Measurements from ENCODE around the gene SLCO2B1. TPM values are rescaled to one million over a fixed set of nuclear protein-coding genes. Genes with fewer than 3 reads are reported as not detected.
A peak's percentile ranks its signal among the peaks of the same experiment; 100 is the strongest.
"Not testable (repeated sequence)": the region's sequence is repeated elsewhere in the genome, so short reads cannot be mapped to it uniquely, and the experiment has no call there.

Gene SLCO2B1
- polyA plus RNA-seq (2013, experiment 1 of 2; ENCODE audit: insufficient read length), result not detected
- polyA plus RNA-seq (2013, experiment 2 of 2; ENCODE audit: insufficient read length), result 0.02 TPM

DNA sequence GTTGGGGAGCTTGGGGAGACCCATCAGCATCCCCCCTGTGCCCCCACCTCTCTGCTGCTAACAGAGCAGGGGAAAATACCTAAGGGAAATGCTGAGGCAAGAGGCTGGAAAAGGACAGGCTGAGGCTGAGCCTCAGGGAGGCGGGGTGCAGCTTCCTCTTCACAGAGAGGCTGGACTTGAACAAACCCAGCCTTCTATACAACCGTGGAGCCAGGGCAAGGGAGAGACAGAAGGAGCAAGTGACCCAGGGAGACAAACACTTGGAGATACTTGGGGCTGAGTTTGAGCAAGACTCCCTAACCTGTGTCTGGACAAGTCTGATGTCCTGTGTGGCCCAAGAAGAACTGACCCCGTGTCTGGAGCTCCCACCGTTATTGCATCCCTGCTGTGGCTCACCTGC is at the start of gene SLCO2B1:
SLCO2B1 (plus strand) TSS at position 229 of the 400 bp plus-strand sequence. CDS start 275 bp downstream, outside the sequence.
- no peak for DNase-seq

- no peak for DNase-seq
Observed at GRCh38 chr11:75101424-75102128, 49.3 kb upstream of the SLCO2B1 start.

DNA sequence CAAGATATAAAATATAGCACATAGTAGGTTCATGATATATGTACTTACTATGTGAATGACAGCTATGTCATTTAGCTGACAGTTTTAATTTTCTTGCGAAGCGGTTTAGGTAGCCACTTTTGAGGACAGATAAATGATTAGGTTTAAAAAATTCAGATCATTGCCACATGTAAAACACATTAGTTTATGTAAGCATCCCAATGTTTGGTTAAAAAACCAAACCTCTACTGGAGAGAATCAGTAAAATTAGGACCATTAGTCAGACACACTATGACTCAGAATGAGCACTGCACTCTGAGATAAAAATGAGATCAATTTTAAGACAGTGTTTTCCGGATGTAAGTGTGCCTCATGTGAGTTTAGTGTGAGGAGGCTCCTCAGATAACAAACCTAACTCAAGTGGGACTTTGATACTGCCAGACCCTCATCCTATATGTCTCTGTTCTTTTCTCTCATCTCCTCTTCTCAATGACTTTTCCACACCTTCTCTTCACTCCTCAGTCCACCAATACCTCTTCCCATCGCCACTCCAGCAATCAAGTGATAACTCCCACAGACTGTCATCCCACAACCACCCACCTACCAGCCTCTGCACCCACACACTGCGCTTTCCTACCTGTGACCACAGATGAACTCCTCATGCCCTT is 47.4 kb upstream of the SLCO2B1 start:
- DNase-seq, result peak; percentile 49

GRCh38 chr11:75105462-75105925 is 45.4 kb upstream of the SLCO2B1 start:
- DNase-seq, result no peak

- not testable (repeated sequence) for DNase-seq
Observed at GRCh38 chr11:75105967-75106681, 44.8 kb upstream of the SLCO2B1 start.

GRCh38 chr11:75107187-75107586 is 43.7 kb upstream of the SLCO2B1 start:
- peak; percentile 9 for DNase-seq

DNA sequence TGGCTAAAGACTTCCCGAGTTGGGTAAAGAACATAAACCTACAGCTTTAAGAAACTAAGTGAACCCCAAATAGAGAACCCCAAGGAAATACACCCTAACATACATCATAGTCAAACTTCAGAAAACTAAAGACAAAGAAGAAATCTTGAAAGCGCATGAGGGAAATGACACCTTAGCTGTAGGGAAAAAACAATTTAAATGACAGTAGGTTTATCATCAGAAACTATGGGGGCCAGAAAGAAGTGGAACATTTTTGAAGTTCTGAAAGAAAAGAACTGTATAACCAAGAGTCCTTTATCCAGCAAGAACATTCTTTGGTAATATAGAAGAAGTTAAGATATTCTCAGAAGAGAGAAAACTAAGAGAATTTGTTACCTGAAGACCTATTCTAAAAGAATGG is 38.7 kb upstream of the SLCO2B1 start:
- no peak for DNase-seq

DNA sequence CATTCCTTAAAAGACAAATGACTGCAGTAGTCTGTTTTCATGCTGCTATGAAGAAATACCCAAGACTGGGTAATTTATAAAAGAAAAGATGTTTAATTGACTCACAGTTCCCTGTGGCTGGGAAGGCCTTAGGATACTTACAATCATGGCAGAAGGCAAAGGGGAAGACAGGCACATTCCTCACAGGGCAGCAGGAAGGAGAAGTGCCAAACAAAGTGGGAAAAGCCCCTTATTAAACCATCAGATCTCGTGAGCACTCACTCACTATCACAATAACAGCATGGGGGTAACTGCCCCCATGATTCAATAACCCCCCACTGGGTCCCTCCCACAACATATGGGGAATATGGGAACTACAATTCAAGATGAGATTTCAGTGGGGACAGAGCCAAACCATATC is 37.9 kb upstream of the SLCO2B1 start:
- DNase-seq, result no peak

DNA sequence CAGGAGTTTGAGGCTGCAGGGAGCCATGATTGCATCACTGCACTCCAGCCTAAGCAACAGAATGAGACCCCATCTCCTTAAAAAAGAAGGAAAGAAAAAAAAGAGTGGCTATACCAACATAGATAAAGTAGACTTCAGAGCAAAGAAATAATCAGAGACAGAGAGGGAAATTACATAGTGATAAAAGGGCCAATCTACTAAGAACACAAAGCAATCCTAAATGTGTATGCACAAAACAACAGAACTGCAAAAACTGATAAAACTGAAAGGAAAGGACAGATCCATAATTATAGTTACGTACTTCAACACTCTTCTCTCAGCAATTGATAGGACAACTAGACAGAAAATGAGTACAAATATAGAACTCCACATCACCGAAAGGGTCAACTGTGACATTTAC is 36.4 kb upstream of the SLCO2B1 start:
- DNase-seq, result no peak

GRCh38 chr11:75118577-75118976 is 32.3 kb upstream of the SLCO2B1 start:
- DNase-seq, result no peak

- no peak for DNase-seq
Observed at GRCh38 chr11:75126564-75126963, 24.3 kb upstream of the SLCO2B1 start.

- no peak for DNase-seq
Observed at GRCh38 chr11:75132080-75132479, 18.8 kb upstream of the SLCO2B1 start.

DNA sequence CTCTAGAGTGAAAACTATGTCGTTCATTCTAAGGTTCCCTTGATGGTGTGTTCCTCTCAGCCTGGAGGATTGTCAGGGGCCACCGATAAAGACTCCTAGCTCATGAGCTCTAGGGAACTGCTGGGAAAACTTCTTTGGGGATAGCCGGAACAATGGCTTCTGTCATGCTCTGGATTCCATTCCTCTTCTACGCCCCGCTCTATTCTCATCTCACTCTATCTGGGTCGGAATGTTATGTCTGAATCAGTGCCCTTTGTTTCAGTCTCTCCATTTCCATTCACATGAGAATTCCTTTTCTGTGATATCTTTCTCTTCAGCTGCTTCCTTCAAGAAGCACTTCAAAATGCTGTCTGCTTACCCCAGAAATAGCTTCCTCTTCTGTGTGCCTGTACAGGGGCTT is 16.9 kb upstream of the SLCO2B1 start:
- DNase-seq, result no peak

DNA sequence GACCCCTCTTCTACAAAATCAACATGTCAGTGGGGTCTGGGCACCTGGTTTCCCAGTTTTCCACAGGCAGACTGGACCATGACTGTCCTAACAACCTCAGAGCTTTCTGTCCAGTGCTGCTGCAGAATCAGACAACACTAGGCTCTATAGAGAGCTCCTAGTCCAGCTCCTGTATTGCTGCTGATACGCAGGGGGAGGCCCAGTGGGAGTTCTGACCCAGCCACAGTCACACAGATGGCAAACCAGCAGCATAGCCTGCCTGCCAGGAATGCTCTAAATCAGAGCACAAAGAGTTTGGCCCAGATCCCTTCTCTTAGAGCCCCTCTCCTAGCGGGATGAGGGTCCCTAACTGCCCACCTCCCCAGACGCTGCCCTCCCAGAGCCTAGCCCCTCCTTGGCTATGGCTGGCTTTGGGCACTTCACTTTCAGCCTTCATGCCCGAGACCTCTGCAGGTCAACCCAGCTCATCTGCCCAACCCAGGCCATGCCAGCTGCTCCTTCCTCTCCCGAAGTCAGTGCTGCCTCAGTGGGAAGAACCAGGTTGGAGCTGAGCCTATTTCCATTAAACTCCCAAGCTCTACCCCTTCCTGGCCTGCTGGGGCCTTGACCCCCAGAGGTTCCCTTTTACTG is 15.8 kb upstream of the SLCO2B1 start:
- DNase-seq, result no peak

DNA sequence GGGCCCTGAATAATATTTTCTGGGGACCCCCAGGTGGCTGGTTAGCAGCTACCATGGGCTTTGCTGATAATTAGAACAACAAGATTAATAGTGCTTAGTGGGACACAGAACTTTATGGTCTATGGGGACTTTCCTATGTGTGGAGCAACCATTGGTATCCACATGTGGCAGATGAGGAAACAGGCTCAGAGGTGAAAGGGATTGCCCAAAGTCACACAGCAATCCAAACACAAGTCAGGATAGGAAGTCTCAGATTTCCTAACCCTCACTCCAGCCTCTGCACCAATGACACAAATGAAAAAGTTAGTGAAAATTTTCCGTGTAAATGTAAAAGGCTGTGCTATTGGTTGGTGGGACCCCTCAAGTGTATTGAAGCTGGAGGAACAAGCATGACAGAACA is 15.3 kb upstream of the SLCO2B1 start:
- DNase-seq, result no peak

GRCh38 chr11:75140269-75141138 is 10.4 kb upstream of the SLCO2B1 start:
- peak; percentile 22 for DNase-seq

DNA sequence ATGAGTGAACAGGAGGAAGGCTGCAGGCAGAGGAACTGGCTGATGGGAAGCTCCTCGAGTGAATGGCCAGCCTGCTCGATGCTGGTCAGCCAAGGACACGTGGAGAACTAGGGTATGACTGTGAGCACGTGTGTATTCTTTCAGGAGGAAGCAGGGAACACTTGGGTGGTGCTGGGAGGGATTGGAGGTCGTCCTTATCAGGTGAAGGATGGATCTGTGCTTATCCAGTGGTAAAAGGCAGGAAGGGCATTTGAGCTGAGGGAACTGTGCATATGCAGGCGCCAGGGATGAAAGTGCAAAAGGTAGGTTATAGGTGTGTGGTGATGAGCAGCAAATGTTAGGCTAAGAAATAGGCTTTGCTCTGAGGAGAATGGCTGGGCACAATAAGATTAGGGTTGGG is 9.7 kb upstream of the SLCO2B1 start:
- no peak for DNase-seq

DNA sequence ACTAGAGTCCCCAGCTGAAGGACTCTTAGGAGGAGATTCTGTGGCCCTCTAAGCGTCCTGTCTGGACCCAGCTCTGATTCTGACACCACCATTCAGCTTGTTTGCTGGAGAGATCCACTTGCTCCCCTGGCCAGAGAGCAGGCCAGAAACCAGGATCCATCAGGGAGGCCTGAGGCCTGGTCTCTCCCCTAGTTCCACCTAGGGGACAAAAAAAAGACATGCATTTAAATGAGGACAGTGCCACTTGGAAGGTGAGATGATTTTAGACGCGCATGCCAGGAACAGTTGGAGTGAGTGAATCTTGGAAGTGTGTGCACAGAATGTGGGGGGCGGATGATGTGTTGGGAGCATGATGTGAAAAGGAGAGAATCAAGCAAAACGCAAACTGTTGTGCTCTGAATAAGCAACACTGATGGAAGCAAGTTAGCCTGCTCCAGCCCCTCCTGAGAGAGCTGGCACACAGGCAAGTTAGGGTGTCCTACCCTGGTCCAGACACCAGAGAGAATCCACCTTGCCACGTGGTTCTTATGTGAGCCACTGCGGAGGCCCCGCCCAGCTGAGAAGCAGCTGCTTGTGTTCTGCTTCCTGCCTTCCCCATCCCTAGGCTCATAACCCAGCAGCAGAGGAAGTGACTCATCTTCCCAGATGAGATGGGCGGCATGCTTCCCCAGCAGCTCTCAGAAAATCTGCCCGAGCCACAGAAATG is 8.0 kb upstream of the SLCO2B1 start:
- peak; percentile 95 for DNase-seq

DNA sequence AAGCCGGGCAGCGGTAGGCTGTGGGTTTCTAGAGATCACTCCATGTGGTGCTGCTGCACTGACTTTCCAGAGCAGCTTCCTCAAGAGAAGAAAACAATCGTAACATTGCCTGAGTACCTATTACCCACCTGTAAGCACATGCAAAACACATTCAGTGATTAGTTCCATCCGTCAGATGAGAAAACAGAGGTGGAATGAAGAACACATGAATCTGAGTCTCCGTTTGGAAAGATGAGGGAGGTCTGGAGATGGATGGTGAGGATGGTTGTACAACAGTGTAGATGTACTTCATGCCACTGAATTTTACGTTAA is 7.5 kb upstream of the SLCO2B1 start:
- DNase-seq, result no peak

- DNase-seq, result no peak
Observed at GRCh38 chr11:75144716-75145014, 6.2 kb upstream of the SLCO2B1 start.

DNA sequence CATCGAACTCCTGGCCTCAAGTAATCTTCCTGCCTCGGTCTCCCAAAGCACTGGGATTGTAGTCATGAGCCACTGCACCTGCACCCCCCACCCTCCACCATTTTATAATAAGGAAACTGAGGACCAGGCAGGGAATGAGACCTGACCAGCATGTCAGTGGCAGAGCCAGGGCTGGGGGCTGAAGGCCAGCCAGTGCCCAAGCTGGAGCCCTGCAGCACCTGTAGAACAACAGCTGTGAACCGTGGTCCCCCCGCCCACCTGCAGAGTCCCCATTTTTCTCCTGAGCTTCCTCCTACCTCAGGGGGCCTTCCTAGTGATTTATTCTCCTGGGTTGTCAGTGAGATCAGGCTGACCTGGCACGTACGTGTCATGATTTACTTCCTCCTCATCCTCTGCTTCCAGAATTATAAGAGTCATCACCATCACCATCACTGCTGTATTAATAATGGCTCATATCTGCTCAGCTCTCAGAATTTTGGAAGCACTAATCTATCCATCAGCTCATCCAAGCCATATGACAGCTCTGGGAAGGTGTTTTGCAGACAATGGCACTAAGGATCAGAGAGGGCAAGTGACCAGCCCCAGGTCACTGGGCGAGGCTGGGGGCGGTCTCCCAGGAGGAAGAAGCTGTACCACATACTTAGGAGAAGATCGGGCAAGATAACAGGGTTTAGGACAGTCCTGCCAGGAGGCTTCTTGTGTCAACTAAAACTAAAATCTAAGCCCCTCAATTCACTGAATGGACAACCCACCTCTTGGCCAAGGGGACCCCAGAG is 5.5 kb upstream of the SLCO2B1 start:
- no peak for DNase-seq

All from fibroblast of skin of abdomen (primary cell).